ENCODE measurements around the gene RHBDL3. TPM values are rescaled to one million over a fixed set of nuclear protein-coding genes. Genes with fewer than 3 reads are reported as not detected.

Gene RHBDL3
- total RNA-seq, 1 donor from 2014 or later, result 124 TPM

DNA sequence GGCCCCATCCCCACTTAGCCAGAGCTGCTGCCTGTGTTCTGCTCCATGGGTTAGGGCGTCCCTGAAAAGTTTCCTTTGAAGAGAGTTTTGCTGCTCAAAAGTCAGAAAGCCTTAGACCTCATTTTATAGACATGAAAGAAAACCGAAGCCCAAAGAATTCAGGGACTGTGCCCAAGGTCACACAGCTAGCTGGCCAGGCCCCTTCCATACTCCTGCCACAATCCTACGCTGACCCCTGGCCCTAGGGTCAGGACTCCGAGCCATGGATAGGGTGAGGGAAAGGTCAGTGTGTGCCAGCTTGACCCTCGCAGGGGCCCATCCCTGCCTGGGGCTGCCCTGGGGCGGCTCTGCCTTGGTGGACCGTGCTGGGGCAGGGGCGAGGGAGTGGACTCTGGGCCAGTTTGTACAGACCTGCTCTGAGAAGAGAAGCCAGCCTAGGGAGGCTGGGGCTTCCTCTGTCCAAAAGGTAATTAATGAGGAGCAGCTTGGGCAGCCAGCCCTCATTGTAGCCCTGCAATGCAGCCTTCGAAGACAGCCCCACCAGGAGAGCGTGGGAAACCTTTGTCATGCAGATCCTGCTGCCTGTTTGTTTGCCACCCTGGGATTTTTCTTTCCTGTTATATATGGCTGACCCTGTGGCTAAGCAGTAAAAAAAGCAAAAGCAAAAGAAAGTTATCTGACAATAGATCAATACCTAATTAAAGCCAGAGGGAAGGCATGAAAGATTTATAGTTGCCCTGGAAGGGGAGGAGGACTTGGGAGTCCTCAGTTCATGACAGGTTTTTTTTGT, 37.4 kb downstream of the RHBDL3 start:
- peak overlapping the region; percentile 68 for H3K4me3 Mint-ChIP-seq (ENCODE audit: unreplicated experiment)
- H3K27ac Mint-ChIP-seq (ENCODE audit: unreplicated experiment), result peak overlapping the region; percentile 48
- H3K9me3 Mint-ChIP-seq (ENCODE audit: unreplicated experiment), result peaks cover 4% of the 10 kb centered on the region
- TF ChIP-seq, protein P1, sequence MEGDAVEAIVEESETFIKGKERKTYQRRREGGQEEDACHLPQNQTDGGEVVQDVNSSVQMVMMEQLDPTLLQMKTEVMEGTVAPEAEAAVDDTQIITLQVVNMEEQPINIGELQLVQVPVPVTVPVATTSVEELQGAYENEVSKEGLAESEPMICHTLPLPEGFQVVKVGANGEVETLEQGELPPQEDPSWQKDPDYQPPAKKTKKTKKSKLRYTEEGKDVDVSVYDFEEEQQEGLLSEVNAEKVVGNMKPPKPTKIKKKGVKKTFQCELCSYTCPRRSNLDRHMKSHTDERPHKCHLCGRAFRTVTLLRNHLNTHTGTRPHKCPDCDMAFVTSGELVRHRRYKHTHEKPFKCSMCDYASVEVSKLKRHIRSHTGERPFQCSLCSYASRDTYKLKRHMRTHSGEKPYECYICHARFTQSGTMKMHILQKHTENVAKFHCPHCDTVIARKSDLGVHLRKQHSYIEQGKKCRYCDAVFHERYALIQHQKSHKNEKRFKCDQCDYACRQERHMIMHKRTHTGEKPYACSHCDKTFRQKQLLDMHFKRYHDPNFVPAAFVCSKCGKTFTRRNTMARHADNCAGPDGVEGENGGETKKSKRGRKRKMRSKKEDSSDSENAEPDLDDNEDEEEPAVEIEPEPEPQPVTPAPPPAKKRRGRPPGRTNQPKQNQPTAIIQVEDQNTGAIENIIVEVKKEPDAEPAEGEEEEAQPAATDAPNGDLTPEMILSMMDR (IDR thresholded peaks at IDR 0.05; ENCODE audit: partially characterized antibody, unreplicated experiment), result no peak
- no peaks in the 10 kb centered on the region for H3K36me3 Mint-ChIP-seq (ENCODE audit: unreplicated experiment)
- peaks cover 28% of the 10 kb centered on the region for H3K4me1 Mint-ChIP-seq (ENCODE audit: low read depth, unreplicated experiment)
- DNase-seq, result no peak
- H3K27me3 Mint-ChIP-seq (ENCODE audit: unreplicated experiment), result peaks cover 4% of the 10 kb centered on the region

DNA sequence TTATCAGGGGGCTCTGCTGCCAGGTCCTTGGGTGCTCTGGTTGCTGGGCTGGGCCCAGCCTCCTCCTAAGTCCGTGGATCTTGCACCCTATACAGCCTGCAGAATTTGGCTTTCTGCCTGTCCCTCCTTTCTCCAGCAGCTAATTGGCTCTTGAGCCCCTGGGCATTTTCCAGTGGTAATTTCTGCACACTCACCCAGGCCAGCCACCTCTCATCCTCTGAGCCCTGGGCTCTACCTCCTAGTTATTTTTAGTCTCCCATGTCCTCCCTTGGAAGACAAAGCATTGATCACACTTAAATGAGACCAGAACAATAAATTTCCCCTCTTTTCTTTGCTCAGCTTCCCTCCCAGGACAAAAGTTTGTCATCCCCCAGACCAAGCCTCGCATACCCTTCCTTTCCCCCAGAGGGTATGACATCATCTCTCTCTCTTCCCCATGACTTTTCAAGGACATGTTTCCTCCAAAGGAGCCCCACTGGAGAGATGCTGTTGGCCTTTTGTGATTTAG, 38.2 kb downstream of the RHBDL3 start:
- Mint-ChIP-seq H3K4me1 (ENCODE audit: low read depth, unreplicated experiment) (peaks cover 26% of the 10 kb centered on the region), H3K27me3 (ENCODE audit: unreplicated experiment) (peaks cover 4% of the 10 kb centered on the region), H3K36me3 (ENCODE audit: unreplicated experiment) (no peaks in the 10 kb centered on the region), H3K4me3 (ENCODE audit: unreplicated experiment) (peak overlapping the region; percentile 68), H3K9me3 (ENCODE audit: unreplicated experiment) (peaks cover 4% of the 10 kb centered on the region), H3K27ac (ENCODE audit: unreplicated experiment) (peak overlapping the region; percentile 83)
- no peak for DNase-seq
- TF ChIP-seq, protein P1 (IDR thresholded peaks at IDR 0.05; ENCODE audit: partially characterized antibody, unreplicated experiment), result no peak

DNA sequence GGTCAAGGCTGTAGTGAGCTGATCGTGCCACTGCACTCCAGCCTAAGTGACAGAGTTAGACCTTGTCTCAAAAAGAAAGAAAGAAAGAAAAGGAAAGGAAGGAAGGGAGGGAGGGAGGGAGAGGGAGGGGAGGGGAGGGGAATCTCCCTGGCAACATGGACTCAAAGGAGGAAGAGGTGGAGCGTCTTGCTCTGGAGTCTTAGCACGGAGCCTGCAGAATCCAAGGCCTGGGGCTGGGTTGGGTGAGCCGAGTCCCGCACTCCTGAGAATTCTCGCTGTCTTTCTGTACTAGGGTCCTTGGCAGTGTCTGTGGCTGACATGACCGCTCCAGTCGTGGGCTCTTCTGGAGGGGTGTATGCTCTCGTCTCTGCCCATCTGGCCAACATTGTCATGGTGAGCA, 39.4 kb downstream of the RHBDL3 start:
- no peaks in the 10 kb centered on the region for H3K36me3 Mint-ChIP-seq (ENCODE audit: unreplicated experiment)
- peaks cover 4% of the 10 kb centered on the region for H3K9me3 Mint-ChIP-seq (ENCODE audit: unreplicated experiment)
- TF ChIP-seq, protein P1 (IDR thresholded peaks at IDR 0.05; ENCODE audit: partially characterized antibody, unreplicated experiment), result no peak
- peaks cover 14% of the 10 kb centered on the region for H3K4me1 Mint-ChIP-seq (ENCODE audit: low read depth, unreplicated experiment)
- H3K27me3 Mint-ChIP-seq (ENCODE audit: unreplicated experiment), result peaks cover 3% of the 10 kb centered on the region
- H3K27ac Mint-ChIP-seq (ENCODE audit: unreplicated experiment), result no peak overlapping the region
- no peak overlapping the region for H3K4me3 Mint-ChIP-seq (ENCODE audit: unreplicated experiment)
- no peak for DNase-seq

DNA sequence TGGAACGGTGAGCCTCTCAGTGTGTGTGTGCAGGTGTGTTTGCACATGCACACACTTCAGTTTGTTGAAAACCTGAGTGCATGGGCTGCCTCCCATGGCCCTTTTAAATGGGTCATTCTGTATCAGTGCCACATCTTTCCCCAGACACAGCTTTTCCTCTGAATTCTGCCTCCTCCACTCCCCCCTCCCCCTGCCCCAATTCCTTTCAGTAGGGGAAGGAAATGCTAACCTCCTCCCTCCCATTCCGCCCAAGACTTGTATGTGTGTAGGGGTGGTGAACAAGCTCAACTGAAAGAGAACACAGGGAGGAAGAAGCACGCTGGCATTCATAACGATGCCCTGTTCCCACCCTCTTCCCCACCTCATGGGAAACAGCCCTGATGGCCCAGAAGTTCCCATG, 42.0 kb downstream of the RHBDL3 start:
- Mint-ChIP-seq H3K27ac (ENCODE audit: unreplicated experiment) (no peak overlapping the region), H3K4me1 (ENCODE audit: low read depth, unreplicated experiment) (peaks cover 23% of the 10 kb centered on the region), H3K9me3 (ENCODE audit: unreplicated experiment) (peaks cover 2% of the 10 kb centered on the region), H3K4me3 (ENCODE audit: unreplicated experiment) (no peak overlapping the region), H3K36me3 (ENCODE audit: unreplicated experiment) (no peaks in the 10 kb centered on the region), H3K27me3 (ENCODE audit: unreplicated experiment) (peaks cover 7% of the 10 kb centered on the region)
- TF ChIP-seq, protein P1 (IDR thresholded peaks at IDR 0.05; ENCODE audit: partially characterized antibody, unreplicated experiment), result no peak
- no peak for DNase-seq

DNA sequence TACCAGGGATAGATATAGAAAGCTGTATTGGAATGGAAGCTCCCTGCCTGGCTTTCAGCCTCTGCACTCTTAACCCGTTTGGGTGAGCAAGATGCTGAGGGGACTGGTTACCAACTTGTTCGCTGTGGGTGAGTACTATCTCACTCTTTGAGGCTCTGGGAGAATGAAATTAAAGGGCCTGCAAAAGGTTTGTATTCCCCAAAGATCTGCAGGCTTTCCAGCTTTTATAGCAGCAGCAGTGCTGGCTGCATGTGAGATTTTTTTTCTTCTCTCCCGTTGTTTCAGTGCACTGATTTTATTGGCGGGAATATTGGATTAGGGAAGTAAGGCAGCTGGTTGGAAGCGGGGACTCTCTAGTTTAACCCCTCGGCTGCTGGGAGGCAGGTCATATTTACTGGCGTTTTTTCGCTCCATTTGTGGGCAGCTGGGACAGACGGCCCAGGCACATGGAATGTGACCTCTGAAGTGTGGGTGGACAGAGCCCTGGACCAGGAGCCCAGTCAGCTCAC, 45.5 kb downstream of the RHBDL3 start:
- Mint-ChIP-seq H3K27ac (ENCODE audit: unreplicated experiment) (peak overlapping the region; percentile 76), H3K36me3 (ENCODE audit: unreplicated experiment) (peaks cover 5% of the 10 kb centered on the region), H3K9me3 (ENCODE audit: unreplicated experiment) (peaks cover 2% of the 10 kb centered on the region), H3K4me3 (ENCODE audit: unreplicated experiment) (peak overlapping the region; percentile 25), H3K4me1 (ENCODE audit: low read depth, unreplicated experiment) (peaks cover 16% of the 10 kb centered on the region), H3K27me3 (ENCODE audit: unreplicated experiment) (peaks cover 12% of the 10 kb centered on the region)
- DNase-seq, result peak; percentile 43
- TF ChIP-seq, protein P1 (IDR thresholded peaks at IDR 0.05; ENCODE audit: partially characterized antibody, unreplicated experiment), result no peak

All from glutamatergic neuron (in vitro differentiated cells).